Trophoblast cell (in vitro differentiated cells and primary cell): ENCODE measurements around the gene MAGEA3. TPM values are rescaled to one million over a fixed set of nuclear protein-coding genes. Genes with fewer than 3 reads are reported as not detected.
"Not testable (repeated sequence)": the region's sequence is repeated elsewhere in the genome, so short reads cannot be mapped to it uniquely, and the experiment has no call there.

ENCODE experiments used
- DNase-seq, 2 donors: peaks; one replicate each; pipeline ENCODE4 v3.0.0-alpha.2; 2016
- H2AFZ ChIP-seq: 2 replicates; pipeline ENCODE4 v1.6.1; 2013; ENCODE audit warnings: low read length, moderate library complexity, mild to moderate bottlenecking; ENCODE audit not compliant: insufficient read depth, poor library complexity
- H2AK5ac ChIP-seq: 2 replicates; pipeline ENCODE4 v1.6.1; 2013; ENCODE audit warnings: mild to moderate bottlenecking, low read length
- H2BK120ac ChIP-seq: 2 replicates; pipeline ENCODE4 v1.6.1; 2013; ENCODE audit warnings: low read length, mild to moderate bottlenecking, moderate library complexity; ENCODE audit not compliant: insufficient read depth, poor library complexity
- H2BK12ac ChIP-seq: 2 replicates; pipeline ENCODE4 v1.6.1; 2013; ENCODE audit warnings: mild to moderate bottlenecking, low read length, moderate library complexity
- H2BK5ac ChIP-seq: 2 replicates; pipeline ENCODE4 v1.6.1; 2013; ENCODE audit warnings: low read length, low read depth, moderate library complexity, mild to moderate bottlenecking; ENCODE audit not compliant: poor library complexity
- H3K14ac ChIP-seq: 2 replicates; pipeline ENCODE4 v1.6.1; 2013; ENCODE audit warnings: mild to moderate bottlenecking, low read length
- H3K18ac ChIP-seq: 2 replicates; pipeline ENCODE4 v1.6.1; 2013; ENCODE audit warnings: mild to moderate bottlenecking, low read length
- H3K23ac ChIP-seq: 2 replicates; pipeline ENCODE4 v1.6.1; 2013; ENCODE audit warnings: low read length
- H3K27ac ChIP-seq: 2 replicates; pipeline ENCODE4 v1.5.1; 2013; ENCODE audit warnings: low read depth, mild to moderate bottlenecking, inconsistent platforms, low read length, moderate library complexity
- H3K27me3 ChIP-seq: 2 replicates; pipeline ENCODE4 v1.6.1; 2013; ENCODE audit warnings: inconsistent platforms, mild to moderate bottlenecking, low read length, moderate library complexity; ENCODE audit not compliant: insufficient read depth
- H3K36me3 ChIP-seq, 2 experiments: 1 replicate in 1 of 2; 2 replicates in 1 of 2; pipeline ENCODE4 v1.6.1; 2013; ENCODE audit warnings: low read length in 2 of 2, mild to moderate bottlenecking in 2 of 2, moderate library complexity in 1 of 2; ENCODE audit not compliant: insufficient read depth in 2 of 2, control insufficient read depth in 1 of 2
- H3K4ac ChIP-seq: 2 replicates; pipeline ENCODE4 v1.6.1; 2013; ENCODE audit warnings: low read depth, mild to moderate bottlenecking, low read length, moderate library complexity
- H3K4me1 ChIP-seq, 2 experiments: 1 replicate in 1 of 2; 2 replicates in 1 of 2; pipeline ENCODE4 v1.6.1; 2013; ENCODE audit warnings: low read length in 2 of 2, mild to moderate bottlenecking in 2 of 2, moderate library complexity in 1 of 2; ENCODE audit not compliant: insufficient read depth in 2 of 2, control insufficient read depth in 1 of 2
- H3K4me2 ChIP-seq: 2 replicates; pipeline ENCODE4 v1.6.1; 2013; ENCODE audit warnings: inconsistent platforms, mild to moderate bottlenecking, low read length, moderate library complexity
- H3K4me3 ChIP-seq: 2 replicates; pipeline ENCODE4 v1.5.1; 2013; ENCODE audit warnings: mild to moderate bottlenecking, low read depth, low read length, inconsistent platforms
- H3K79me1 ChIP-seq: one replicate; pipeline ENCODE4 v1.6.1; 2013; ENCODE audit warnings: low read length
- H3K79me2 ChIP-seq: 2 replicates; pipeline ENCODE4 v1.6.1; 2013; ENCODE audit warnings: low read length, mild to moderate bottlenecking; ENCODE audit not compliant: control insufficient read depth, insufficient read depth, poor library complexity
- H3K9ac ChIP-seq: 2 replicates; pipeline ENCODE4 v1.6.1; 2013; ENCODE audit warnings: mild to moderate bottlenecking, low read length
- H3K9me3 ChIP-seq: 2 replicates; pipeline ENCODE4 v1.6.1; 2013; ENCODE audit warnings: low read depth, mild to moderate bottlenecking, control low read depth, inconsistent platforms, low read length; ENCODE audit not compliant: insufficient read depth
- H4K12ac ChIP-seq: 2 replicates; pipeline ENCODE4 v1.6.1; 2013; ENCODE audit warnings: low read depth, mild to moderate bottlenecking, low read length, moderate library complexity
- H4K8ac ChIP-seq: 2 replicates; pipeline ENCODE4 v1.6.1; 2013; ENCODE audit warnings: low read depth, mild to moderate bottlenecking, low read length, moderate library complexity
- H4K91ac ChIP-seq: one replicate; pipeline ENCODE4 v1.6.1; 2013; ENCODE audit warnings: low read depth, mild to moderate bottlenecking, low read length, moderate library complexity
- WGBS: extraction: QIAGEN DNeasy Blood & Tissue Kit; methylation state at CpG from one replicate; pipeline ENCODE4 v1.1.7; 2013; ENCODE audit warnings: missing lambda C conversion rate; ENCODE audit not compliant: insufficient read length, insufficient coverage; ENCODE audit errors: extremely low coverage; 5-methylcytosine and 5-hydroxymethylcytosine counted together
- polyA plus RNA-seq: library from polyadenylated mRNA; stranded (reverse); fragments of 200-250 nt; gene quantifications from 2 replicates; pipeline ENCODE4 v1.2.3, GENCODE V29; 2013

Gene MAGEA3
- not detected in 2 replicates for polyA plus RNA-seq

- DNase-seq, H4K91ac ChIP-seq, H3K79me2 ChIP-seq, H3K36me3 ChIP-seq, H2BK5ac ChIP-seq, H3K4me1 ChIP-seq, H3K4me2 ChIP-seq, H3K27me3 ChIP-seq, H3K4me3 ChIP-seq, H2BK12ac ChIP-seq, H4K12ac ChIP-seq, H3K9me3 ChIP-seq, H2BK120ac ChIP-seq, H4K8ac ChIP-seq, H3K4ac ChIP-seq, H3K14ac ChIP-seq, H2AFZ ChIP-seq, H3K23ac ChIP-seq, H3K9ac ChIP-seq, H3K27ac ChIP-seq, H3K79me1 ChIP-seq, H3K18ac ChIP-seq, H2AK5ac ChIP-seq: not testable (repeated sequence)
- WGBS: no CpG with 5 or more reads among the region's 34 CpGs
These were observed at the start of gene MAGEA3 for GRCh38 chrX:152697952-152698931. MAGEA3 (plus strand) TSS chrX:152698794; CDS start chrX:152700833, 2,039 bp downstream.

DNA sequence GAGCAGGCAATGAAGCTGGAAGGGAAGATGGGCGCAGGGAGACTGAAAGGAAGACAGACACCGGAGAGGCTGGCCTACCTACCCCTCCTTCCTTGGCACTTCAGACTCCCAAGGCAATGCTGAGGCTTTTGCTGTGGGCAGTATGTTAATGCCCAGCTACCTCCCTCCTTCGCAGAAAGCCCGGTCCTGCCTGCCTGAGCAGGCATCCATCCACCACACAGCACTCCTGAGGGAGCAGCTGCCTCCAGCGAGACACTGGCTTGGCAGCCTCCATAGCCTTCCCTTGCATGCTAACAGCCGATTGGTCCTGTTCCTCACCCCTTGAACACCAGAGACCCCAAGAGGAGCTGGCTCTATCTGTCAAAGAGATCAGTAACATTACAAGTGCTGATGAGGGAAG is 46.5 kb upstream of the MAGEA3 start:
- DNase-seq: no peak
- Histone ChIP-seq H2BK5ac (no peak overlapping the region), H3K18ac (no peak overlapping the region), H3K27ac (no peak overlapping the region), H3K9ac (no peak overlapping the region), H3K4ac (no peak overlapping the region), H2BK120ac (no peak overlapping the region), H4K8ac (no peak overlapping the region), H3K4me1 (no peaks in the 10 kb centered on the region), H3K36me3 (no peaks in the 10 kb centered on the region), H2AFZ (no peak overlapping the region), H3K4me3 (no peak overlapping the region), H3K9me3 (no peaks in the 10 kb centered on the region), H4K12ac (no peak overlapping the region), H3K14ac (no peak overlapping the region), H3K4me2 (no peak overlapping the region), H3K79me1 (no peaks in the 10 kb centered on the region), H3K27me3 (no peaks in the 10 kb centered on the region), H2AK5ac (no peak overlapping the region), H2BK12ac (no peak overlapping the region), H3K23ac (no peak overlapping the region), H3K79me2 (no peaks in the 10 kb centered on the region), H4K91ac (no peak overlapping the region)
- WGBS: no CpG with 5 or more reads among the region's 6 CpGs

- no peaks in the 10 kb centered on the region for H3K4me1 ChIP-seq
- H2AK5ac ChIP-seq: no peak overlapping the region
- H4K12ac ChIP-seq: no peak overlapping the region
- H3K14ac ChIP-seq: no peak overlapping the region
- no CpG with 5 or more reads among the region's 16 CpGs for WGBS
- no peak overlapping the region for H2BK120ac ChIP-seq
- DNase-seq: no peak
- no peak overlapping the region for H4K91ac ChIP-seq
- H2BK12ac ChIP-seq: no peak overlapping the region
- H3K4me2 ChIP-seq: no peak overlapping the region
- H3K4me3 ChIP-seq: no peak overlapping the region
- H3K27me3 ChIP-seq: no peaks in the 10 kb centered on the region
- H3K4ac ChIP-seq: no peak overlapping the region
- H3K36me3 ChIP-seq: no peaks in the 10 kb centered on the region
- no peak overlapping the region for H3K18ac ChIP-seq
- H4K8ac ChIP-seq: no peak overlapping the region
- H3K9me3 ChIP-seq: no peaks in the 10 kb centered on the region
- no peaks in the 10 kb centered on the region for H3K79me1 ChIP-seq
- H3K23ac ChIP-seq: no peak overlapping the region
- no peak overlapping the region for H3K9ac ChIP-seq
- no peaks in the 10 kb centered on the region for H3K79me2 ChIP-seq
- no peak overlapping the region for H2AFZ ChIP-seq
- H3K27ac ChIP-seq: no peak overlapping the region
- no peak overlapping the region for H2BK5ac ChIP-seq
These were observed 46.1 kb upstream of the MAGEA3 start for GRCh38 chrX:152652467-152652866.

DNA sequence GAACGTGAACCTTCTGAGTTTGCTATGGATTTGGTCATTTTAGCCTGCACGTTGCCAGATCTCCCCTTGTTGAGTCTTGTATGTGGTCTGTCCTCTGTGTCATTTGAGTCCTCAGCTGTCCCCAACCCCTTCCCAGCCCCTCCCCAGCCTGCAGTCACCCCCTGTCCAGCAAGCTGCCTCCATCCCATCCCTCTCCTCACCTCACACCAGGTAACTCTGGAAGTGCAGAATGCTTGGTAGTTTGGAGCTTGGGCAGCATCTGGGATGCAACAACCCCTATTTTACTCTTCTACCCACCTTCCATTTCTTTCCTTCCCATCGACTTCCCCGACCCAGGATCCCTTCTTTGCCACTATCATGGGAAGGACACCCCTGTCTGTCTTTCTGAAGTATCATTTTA is 42.5 kb upstream of the MAGEA3 start:
- H3K9ac ChIP-seq: no peak overlapping the region
- no CpG with 5 or more reads among the region's 4 CpGs for WGBS
- H2BK5ac ChIP-seq: no peak overlapping the region
- H3K18ac ChIP-seq: no peak overlapping the region
- H2BK12ac ChIP-seq: no peak overlapping the region
- no peak overlapping the region for H3K27ac ChIP-seq
- no peak overlapping the region for H2AK5ac ChIP-seq
- H3K9me3 ChIP-seq: no peaks in the 10 kb centered on the region
- H3K14ac ChIP-seq: no peak overlapping the region
- no peaks in the 10 kb centered on the region for H3K4me1 ChIP-seq
- H2AFZ ChIP-seq: no peak overlapping the region
- H3K79me2 ChIP-seq: no peaks in the 10 kb centered on the region
- no peak overlapping the region for H4K91ac ChIP-seq
- H3K4ac ChIP-seq: no peak overlapping the region
- no peaks in the 10 kb centered on the region for H3K79me1 ChIP-seq
- no peaks in the 10 kb centered on the region for H3K27me3 ChIP-seq
- H4K12ac ChIP-seq: no peak overlapping the region
- no peaks in the 10 kb centered on the region for H3K36me3 ChIP-seq
- H2BK120ac ChIP-seq: no peak overlapping the region
- no peak overlapping the region for H3K4me3 ChIP-seq
- no peak for DNase-seq
- H3K23ac ChIP-seq: no peak overlapping the region
- H4K8ac ChIP-seq: no peak overlapping the region
- H3K4me2 ChIP-seq: no peak overlapping the region
